GM23338 (cell line): Measurements from ENCODE around the gene ASPG. TPM values are rescaled to one million over a fixed set of nuclear protein-coding genes. Genes with fewer than 3 reads are reported as not detected.

Experiments
- ATAC-seq: fragments of 200-7000 bp; cut with Tn5 transposase; 3 replicates; pipeline ENCODE4 v1.9.1; 2020
- DNase-seq: peaks from one replicate; pipeline ENCODE4 v3.0.0-alpha.2; 2015; ENCODE audit warnings: low spot score
- H2AFZ ChIP-seq: fragments of 200-600 bp; sonication (generic); 2 replicates; pipeline ENCODE4 v1.8.0; 2016; ENCODE audit warnings: antibody characterized with exemption, mild to moderate bottlenecking, moderate library complexity
- H3F3A ChIP-seq: fragments of 200-600 bp; sonication (generic); replicated peaks from 2 replicates; pipeline ENCODE4 v1.8.0; 2017; ENCODE audit warnings: antibody characterized with exemption, mixed run types, low read depth
- H3K27ac ChIP-seq: fragments of 200-600 bp; sonication (generic); 2 replicates; pipeline ENCODE4 v1.6.1; 2016; ENCODE audit warnings: low read depth
- H3K27me3 ChIP-seq: fragments of 200-600 bp; sonication (generic); 2 replicates; pipeline ENCODE4 v1.8.0; 2016; ENCODE audit warnings: mild to moderate bottlenecking, mixed run types, moderate library complexity; ENCODE audit not compliant: insufficient read depth
- H3K36me3 ChIP-seq: fragments of 200-600 bp; sonication (generic); 2 replicates; pipeline ENCODE4 v1.8.0; 2016; ENCODE audit warnings: mild to moderate bottlenecking; ENCODE audit not compliant: insufficient read depth
- H3K4me1 ChIP-seq: fragments of 200-600 bp; sonication (generic); 2 replicates; pipeline ENCODE4 v1.8.0; 2016; ENCODE audit warnings: mild to moderate bottlenecking, moderate library complexity; ENCODE audit not compliant: insufficient read depth
- H3K4me2 ChIP-seq: fragments of 200-600 bp; sonication (generic); 2 replicates; pipeline ENCODE4 v1.7.1; 2017; ENCODE audit warnings: mixed run types
- H3K4me3 ChIP-seq: fragments of 200-600 bp; sonication (generic); 2 replicates; pipeline ENCODE4 v1.6.1; 2016; ENCODE audit warnings: mixed run types
- H3K79me2 ChIP-seq: fragments of 200-600 bp; sonication (generic); replicated peaks from 2 replicates; pipeline ENCODE4 v1.8.0; 2017; ENCODE audit warnings: mild to moderate bottlenecking; ENCODE audit not compliant: insufficient read depth
- H3K9me2 ChIP-seq: fragments of 200-600 bp; sonication (generic); 2 replicates; pipeline ENCODE4 v1.8.0; 2017; ENCODE audit not compliant: insufficient read depth
- H4K20me1 ChIP-seq: fragments of 200-600 bp; sonication (generic); replicated peaks from 2 replicates; pipeline ENCODE4 v1.8.0; 2017; ENCODE audit warnings: mild to moderate bottlenecking; ENCODE audit not compliant: insufficient read depth
- H3K27ac Mint-ChIP-seq: 2 replicates; pipeline ENCODE4 v1.8.0; 2020; ENCODE audit warnings: inconsistent platforms, mild to moderate bottlenecking, moderate library complexity, mixed read lengths
- H3K27me3 Mint-ChIP-seq: 3 replicates; pipeline ENCODE4 v1.8.0; 2022; ENCODE audit warnings: low read depth, mild to moderate bottlenecking, moderate library complexity, mixed read lengths, inconsistent platforms; ENCODE audit not compliant: insufficient read depth, poor library complexity
- H3K36me3 Mint-ChIP-seq: 3 replicates; pipeline ENCODE4 v1.8.0; 2021; ENCODE audit warnings: low read depth, mild to moderate bottlenecking, inconsistent platforms, moderate library complexity, mixed read lengths
- H3K4me1 Mint-ChIP-seq: 3 replicates; pipeline ENCODE4 v1.8.0; 2020; ENCODE audit warnings: mild to moderate bottlenecking, inconsistent platforms, mixed read lengths
- H3K4me3 Mint-ChIP-seq: 3 replicates; pipeline ENCODE4 v1.8.0; 2021; ENCODE audit warnings: moderate library complexity, mild to moderate bottlenecking, inconsistent platforms, mixed read lengths
- H3K9me3 Mint-ChIP-seq: 3 replicates; pipeline ENCODE4 v1.8.0; 2020; ENCODE audit warnings: moderate library complexity, mild to moderate bottlenecking, inconsistent platforms, mixed read lengths
- ETS1 ChIP-seq: IDR thresholded peaks from 2 replicates; pipeline ENCODE4 v1.6.1; 2016; ENCODE audit warnings: antibody characterized with exemption
- EZH2 ChIP-seq: fragments of 200-600 bp; sonication (generic); IDR thresholded peaks from one replicate; pipeline ENCODE4 v1.8.0; 2017; ENCODE audit warnings: antibody characterized with exemption, mild to moderate bottlenecking, low read depth; ENCODE audit not compliant: unreplicated experiment
- JUNB ChIP-seq: IDR thresholded peaks from one replicate; pipeline ENCODE4 v1.6.1; 2016; ENCODE audit warnings: antibody characterized with exemption; ENCODE audit not compliant: unreplicated experiment
- NANOG ChIP-seq: IDR thresholded peaks from 2 replicates; pipeline ENCODE4 v1.6.1; 2016; ENCODE audit warnings: antibody characterized with exemption, borderline replicate concordance
- POLR2AphosphoS5 ChIP-seq: IDR thresholded peaks from 2 replicates; pipeline ENCODE4 v1.6.1; 2016; ENCODE audit warnings: antibody characterized with exemption, low read depth
- STAT1 ChIP-seq: IDR thresholded peaks from one replicate; pipeline ENCODE4 v1.6.1; 2016; ENCODE audit warnings: antibody characterized with exemption; ENCODE audit not compliant: unreplicated experiment
- ZNF114 ChIP-seq: fragments of 250-450 bp; sonication (Bioruptor Pico); IDR thresholded peaks from 2 replicates; pipeline ENCODE4 v1.5.0; 2020; ENCODE audit warnings: mild to moderate bottlenecking, moderate library complexity
- ZNF331 ChIP-seq: fragments of 250-450 bp; sonication (Bioruptor Pico); IDR thresholded peaks from 2 replicates; pipeline ENCODE4 v1.5.0; 2020; ENCODE audit warnings: low read depth, mild to moderate bottlenecking, moderate library complexity
- ZNF462 ChIP-seq: fragments of 250-450 bp; sonication (Bioruptor Pico); IDR thresholded peaks from 2 replicates; pipeline ENCODE4 v1.5.0; 2020; ENCODE audit warnings: mild to moderate bottlenecking, moderate library complexity
- polyA plus RNA-seq: library from polyadenylated mRNA; unstranded; fragments of >200 nt; fragmentation: Nextera tagmentation; extraction: Ambion mirVana; gene quantifications from 2 replicates; pipeline ENCODE4 v1.2.1, GENCODE V29; 2016
- total RNA-seq: library from RNA; depleted of rRNA; stranded (reverse); fragments of >200 nt; shearing (Covaris generic); gene quantifications from 2 replicates; pipeline ENCODE4 v1.2.3, GENCODE V29; 2014

ASPG gene
- total and polyA plus RNA-seq, 2 experiments from 2014 or later: 0.61 to 6.2 TPM

- Histone ChIP-seq H3K9me2 (no peaks in the 10 kb centered on the region), H3K36me3 (no peaks in the 10 kb centered on the region), H3K27me3 (no peaks in the 10 kb centered on the region), H3K27ac (no peak overlapping the region), H3K79me2 (no peaks in the 10 kb centered on the region), H4K20me1 (no peaks in the 10 kb centered on the region), H3K4me2 (no peak overlapping the region), H3K4me1 (peaks cover 5% of the 10 kb centered on the region; the same call in 1 of the 2 replicates), H3F3A (no peaks in the 10 kb centered on the region), H3K4me3 (no peak overlapping the region), H2AFZ (no peak overlapping the region)
- H3K27ac Mint-ChIP-seq: no peak overlapping the region
- H3K4me1 Mint-ChIP-seq: peaks cover 7% of the 10 kb centered on the region; the same call in 2 of the 3 replicates
- H3K36me3 Mint-ChIP-seq: no peaks in the 10 kb centered on the region
- no peak overlapping the region for H3K4me3 Mint-ChIP-seq
- no peak for TF ChIP-seq ETS1
- no peak for TF ChIP-seq ZNF331 (CRISPR knock-in tag)
- TF ChIP-seq POLR2AphosphoS5: no peak
- no peak for TF ChIP-seq ZNF114 (CRISPR knock-in tag)
- TF ChIP-seq EZH2: no peak
- no peak for TF ChIP-seq STAT1
- no peak for TF ChIP-seq ZNF462 (CRISPR knock-in tag)
- TF ChIP-seq JUNB: no peak
- no peak for TF ChIP-seq NANOG
- DNase-seq (no peak), ATAC-seq (no peak)
- peaks cover 8% of the 10 kb centered on the region for H3K27me3 Mint-ChIP-seq
- 0 out of 3 replicates have a peak, but pooled peaks cover 2% of the 10 kb centered on the region for H3K9me3 Mint-ChIP-seq
Measured at GRCh38 chr14:104095426-104096310, 10.2 kb downstream of the ASPG start.
